ENCODE measurements around the gene SLC5A1.
"Not testable (repeated sequence)": the region's sequence is repeated elsewhere in the genome, so short reads cannot be mapped to it uniquely, and the experiment has no call there.

The SLC5A1 gene

GRCh38 chr22:32130464-32130863 is 87.4 kb downstream of the SLC5A1 start:
- ChIA-PET POLR2A (no interaction called here), CTCF (no interaction called here)
- DNase-seq (ENCODE audit: low read depth, low spot score), result no peak
- no peak for TF ChIP-seq CTCF (IDR thresholded peaks at IDR 0.05; ENCODE audit: insufficient read depth, low read length, missing control alignments)
- no peak overlapping the region for H3K4me3 ChIP-seq (ENCODE audit: low read depth, low read length)

GRCh38 chr22:32132126-32132525 is 89.1 kb downstream of the SLC5A1 start:
- CTCF ChIA-PET, result no interaction called here
- no peak for TF ChIP-seq CTCF (IDR thresholded peaks at IDR 0.05; ENCODE audit: insufficient read depth, low read length, missing control alignments)
- no peak overlapping the region for H3K4me3 ChIP-seq (ENCODE audit: low read depth, low read length)
- DNase-seq (ENCODE audit: low read depth, low spot score), result no peak
- POLR2A ChIA-PET, result interaction anchor here (0.8 kb wide), 1 partner anchor 17 kb away, joined by 4 read pairs; no protein-coding TSS in a partner anchor

GRCh38 chr22:32132783-32133182 is 89.7 kb downstream of the SLC5A1 start:
- CTCF ChIA-PET, result interaction anchor here (1.6 kb wide), 1 partner anchor 155 kb away, joined by 4 read pairs; no protein-coding TSS in a partner anchor
- no peak for DNase-seq (ENCODE audit: low read depth, low spot score)
- POLR2A ChIA-PET, result no interaction called here
- TF ChIP-seq CTCF (IDR thresholded peaks at IDR 0.05; ENCODE audit: insufficient read depth, low read length, missing control alignments), result no peak
- no peak overlapping the region for H3K4me3 ChIP-seq (ENCODE audit: low read depth, low read length)

DNA sequence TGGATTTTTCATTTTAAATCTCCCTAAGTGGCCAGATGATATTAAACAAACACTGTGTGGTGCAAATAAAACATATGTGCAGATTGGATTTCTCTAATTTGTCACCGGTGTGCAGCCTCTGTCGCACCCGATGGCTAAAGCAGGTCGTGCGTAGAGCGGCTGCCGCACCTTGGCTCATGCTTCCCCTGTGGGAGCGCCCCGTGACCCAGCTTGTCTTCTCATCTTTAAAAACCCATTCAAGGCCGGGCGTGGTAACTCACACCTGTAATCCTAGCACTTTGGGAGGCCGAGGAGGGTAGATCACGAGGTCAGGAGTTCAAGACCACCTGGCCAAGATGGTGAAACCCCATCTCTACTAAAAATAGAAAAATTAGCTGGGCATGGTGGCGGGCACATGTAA is 91.7 kb downstream of the SLC5A1 start:
- DNase-seq (ENCODE audit: low read depth, low spot score); CTCF ChIA-PET; H3K4me3 ChIP-seq (ENCODE audit: low read depth, low read length); POLR2A ChIA-PET: not testable (repeated sequence)

- CTCF ChIA-PET; DNase-seq (ENCODE audit: low read depth, low spot score); POLR2A ChIA-PET; H3K4me3 ChIP-seq (ENCODE audit: low read depth, low read length): not testable (repeated sequence)
Measured at GRCh38 chr22:32135958-32136357, 92.9 kb downstream of the SLC5A1 start.

DNA sequence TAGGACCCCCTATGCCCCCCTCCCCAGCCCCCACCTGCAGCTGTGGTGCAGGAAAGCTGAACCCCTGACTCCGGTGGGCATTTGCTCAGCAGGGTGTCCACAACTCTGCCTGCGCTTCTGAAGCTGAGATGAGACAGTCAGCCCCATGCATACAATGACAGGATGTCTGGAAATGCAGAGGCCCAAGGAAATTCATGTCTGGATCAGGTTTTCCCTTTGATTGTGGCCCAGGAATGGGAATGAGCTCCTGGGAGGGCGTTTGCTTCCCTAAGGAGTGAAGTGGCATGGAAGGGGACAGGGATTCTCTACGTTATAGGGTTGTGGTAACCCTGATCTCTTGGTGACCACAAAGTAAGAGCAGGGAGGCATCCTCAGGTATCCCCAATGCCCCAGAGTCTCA is 93.8 kb downstream of the SLC5A1 start:
- POLR2A ChIA-PET, result not testable (repeated sequence)

DNA sequence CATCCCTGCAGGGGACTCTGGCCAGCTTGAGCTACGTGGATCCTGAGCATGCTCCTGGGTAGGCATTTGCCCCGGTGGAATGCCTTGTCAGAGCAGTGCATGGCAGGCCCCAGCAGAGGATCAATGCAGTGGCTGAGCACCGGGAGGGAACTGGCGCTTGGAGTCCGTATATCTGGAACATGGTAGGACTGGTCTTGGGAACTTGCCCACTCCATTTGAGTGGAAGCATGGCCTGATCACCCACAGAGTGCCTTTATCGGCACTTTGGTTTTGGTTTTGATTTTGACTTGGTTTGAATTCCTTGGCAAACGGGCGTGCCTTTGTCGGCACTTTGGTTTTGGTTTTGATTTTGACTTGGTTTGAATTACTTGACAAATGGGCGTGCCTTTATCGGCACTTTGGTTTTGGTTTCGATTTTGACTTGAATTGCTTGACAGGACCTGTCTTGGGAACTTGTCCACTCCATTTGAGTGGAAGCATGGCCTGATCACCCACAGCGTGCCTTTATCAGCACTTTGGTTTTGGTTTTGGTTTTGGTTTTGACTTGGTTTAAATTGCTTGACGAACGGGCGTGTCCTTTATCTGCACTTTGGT is 94.8 kb downstream of the SLC5A1 start:
- DNase-seq (ENCODE audit: low read depth, low spot score); POLR2A ChIA-PET; CTCF ChIA-PET; H3K4me3 ChIP-seq (ENCODE audit: low read depth, low read length): not testable (repeated sequence)

More for the DNA sequence above, 93.8 kb downstream of the SLC5A1 start:
- H3K4me3 ChIP-seq (ENCODE audit: low read depth, low read length); CTCF ChIA-PET; DNase-seq (ENCODE audit: low read depth, low spot score): not testable (repeated sequence)

- DNase-seq (ENCODE audit: low read depth, low spot score); POLR2A ChIA-PET; H3K4me3 ChIP-seq (ENCODE audit: low read depth, low read length); CTCF ChIA-PET: not testable (repeated sequence)
Measured at GRCh38 chr22:32138576-32138975, 95.5 kb downstream of the SLC5A1 start.

DNA sequence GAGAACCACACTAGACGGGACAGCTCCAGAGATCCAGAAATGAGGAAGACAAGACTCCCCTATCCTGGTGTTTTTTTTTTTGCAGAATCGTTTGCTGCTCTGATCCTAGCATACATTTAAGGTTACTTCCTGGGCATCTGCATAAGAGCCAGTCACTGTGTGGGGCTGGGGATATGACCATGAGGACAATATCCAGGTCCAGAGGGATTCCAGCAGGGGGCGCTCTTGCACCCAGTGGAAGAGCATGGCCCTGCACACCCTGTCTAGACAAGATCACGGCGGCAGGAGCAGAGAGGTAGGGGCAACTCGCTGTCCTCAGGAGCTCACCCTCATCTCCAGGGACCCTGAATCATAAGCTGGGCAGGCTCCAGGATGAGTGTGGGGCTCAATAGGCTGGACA is 97.6 kb downstream of the SLC5A1 start:
- DNase-seq (ENCODE audit: low read depth, low spot score); POLR2A ChIA-PET; CTCF ChIA-PET; H3K4me3 ChIP-seq (ENCODE audit: low read depth, low read length): not testable (repeated sequence)

DNA sequence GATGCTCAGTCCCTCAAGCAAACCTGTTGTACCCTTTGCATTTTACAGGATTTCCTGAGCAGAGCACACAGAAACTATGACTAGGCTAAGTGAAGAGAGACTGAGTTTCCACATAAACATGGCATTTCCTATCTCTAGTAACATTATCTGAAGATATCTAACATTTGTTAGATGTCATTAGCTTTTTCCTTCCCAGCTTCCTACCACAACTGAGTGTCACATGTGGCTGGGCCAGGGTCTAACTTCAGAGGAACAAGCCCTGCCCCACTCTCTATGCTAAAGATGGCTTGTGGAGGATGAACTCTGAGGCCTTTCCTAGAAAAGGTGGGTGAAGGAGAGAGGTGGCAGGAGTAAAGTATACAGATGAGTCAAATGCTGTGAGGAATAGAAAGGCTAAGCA is 99.5 kb downstream of the SLC5A1 start:
- no peak for DNase-seq (ENCODE audit: low read depth, low spot score)
- H3K4me3 ChIP-seq (ENCODE audit: low read depth, low read length), result no peak overlapping the region
- ChIA-PET POLR2A (no interaction called here), CTCF (no interaction called here)
- no peak for TF ChIP-seq CTCF (IDR thresholded peaks at IDR 0.05; ENCODE audit: insufficient read depth, low read length, missing control alignments)
